Brain pericyte (primary cell): ENCODE results near the gene MRPL51.
"Not testable (repeated sequence)": the region's sequence is repeated elsewhere in the genome, so short reads cannot be mapped to it uniquely, and the experiment has no call there.

ENCODE experiments used
- DNase-seq: peaks from one replicate; pipeline ENCODE4 v3.0.0-alpha.2; 2012; ENCODE audit warnings: low read depth, low spot score

The MRPL51 gene

DNA sequence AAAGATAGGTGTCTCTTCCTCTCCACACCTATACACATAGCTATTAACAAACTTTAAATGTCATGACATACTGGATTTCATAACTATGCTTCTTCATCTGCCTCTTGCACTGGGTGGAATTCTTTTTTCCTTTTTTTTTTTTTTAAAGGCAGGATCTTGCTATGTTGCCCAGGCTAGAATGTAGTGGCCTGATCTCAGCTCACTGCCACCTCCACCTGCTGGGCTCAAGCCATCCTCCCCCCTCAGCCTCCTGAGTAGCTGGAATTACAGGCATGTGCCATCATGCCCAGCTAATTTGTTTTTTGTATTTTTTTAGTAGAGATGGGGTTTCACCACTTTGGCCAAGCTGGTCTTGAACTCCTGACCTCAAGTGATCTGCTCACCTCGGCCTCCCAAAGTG is 4.8 kb downstream of the MRPL51 start:
- DNase-seq = no peak

DNA sequence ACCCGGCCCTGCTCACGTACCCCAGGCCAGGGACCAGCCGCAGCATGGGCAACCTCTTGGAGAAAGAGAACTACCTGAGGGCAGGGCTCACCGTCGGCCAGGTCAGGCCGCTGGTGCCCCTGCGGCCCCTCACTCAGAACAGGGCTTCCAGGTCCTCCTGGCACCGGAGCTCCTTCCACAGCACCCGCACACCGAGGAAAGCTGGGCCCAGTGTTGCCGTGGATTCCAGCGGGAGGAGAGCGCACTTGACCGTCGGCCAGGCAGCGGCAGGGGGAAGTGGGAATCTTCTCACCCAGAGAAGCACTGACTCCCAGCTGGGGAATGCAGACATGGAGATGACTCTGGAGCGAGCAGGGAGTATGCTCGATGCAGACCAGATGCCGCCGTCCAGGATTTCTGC is 14.6 kb downstream of the MRPL51 start:
- no peak for DNase-seq

DNA sequence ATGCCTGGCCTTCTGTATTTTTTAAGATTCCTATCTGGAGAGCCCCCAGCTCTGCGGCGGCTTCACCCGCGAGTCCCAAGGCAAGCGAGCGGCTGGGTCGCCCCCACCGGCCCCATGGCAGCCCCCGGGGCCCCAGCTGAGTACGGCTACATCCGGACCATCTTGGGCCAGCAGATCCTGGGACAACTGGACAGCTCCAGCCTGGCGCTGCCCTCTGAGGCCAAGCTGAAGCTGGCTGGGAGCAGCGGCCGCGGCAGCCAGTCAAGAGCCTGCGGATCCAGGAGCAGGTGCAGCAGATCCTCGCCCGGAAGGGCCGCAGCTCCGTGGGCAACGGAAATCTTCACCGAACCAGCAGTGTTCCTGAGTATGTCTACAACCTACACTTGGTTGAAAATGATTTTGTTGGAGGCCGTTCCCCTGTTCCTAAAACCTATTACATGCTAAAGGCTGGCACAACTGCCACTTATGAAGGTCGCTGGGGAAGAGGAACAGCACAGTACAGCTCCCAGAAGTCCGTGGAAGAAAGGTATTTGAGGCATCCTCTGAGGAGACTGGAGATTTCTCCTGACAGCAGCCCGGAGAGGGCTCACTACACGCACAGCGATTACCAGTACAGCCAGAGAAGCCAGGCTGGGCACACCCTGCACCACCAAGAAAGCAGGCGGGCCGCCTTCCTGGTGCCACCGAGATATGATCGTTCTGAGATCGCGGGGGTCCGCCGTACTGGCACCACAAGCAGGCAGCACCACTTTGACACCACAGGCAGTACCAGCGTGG is 15.3 kb downstream of the MRPL51 start:
- not testable (repeated sequence) for DNase-seq

DNA sequence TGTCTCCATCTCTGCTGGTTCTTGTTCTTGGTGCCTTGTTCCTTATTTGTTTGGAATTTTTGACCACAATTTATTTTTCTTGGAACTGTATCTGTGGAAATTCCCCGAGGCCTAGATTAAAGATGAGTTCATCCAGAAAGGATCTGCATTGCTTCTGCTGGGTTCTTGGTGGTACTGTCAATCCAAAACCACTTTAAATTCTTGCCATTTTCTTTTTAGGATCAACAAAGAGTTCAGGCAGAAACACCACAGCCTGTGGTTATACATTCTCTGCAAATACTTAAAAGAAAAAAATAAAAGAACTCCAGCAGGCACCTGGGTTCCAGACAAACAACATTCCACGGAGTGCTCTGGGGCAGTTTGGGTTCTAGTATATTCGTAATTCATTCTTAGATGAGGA is 16.6 kb downstream of the MRPL51 start:
- DNase-seq = no peak

DNA sequence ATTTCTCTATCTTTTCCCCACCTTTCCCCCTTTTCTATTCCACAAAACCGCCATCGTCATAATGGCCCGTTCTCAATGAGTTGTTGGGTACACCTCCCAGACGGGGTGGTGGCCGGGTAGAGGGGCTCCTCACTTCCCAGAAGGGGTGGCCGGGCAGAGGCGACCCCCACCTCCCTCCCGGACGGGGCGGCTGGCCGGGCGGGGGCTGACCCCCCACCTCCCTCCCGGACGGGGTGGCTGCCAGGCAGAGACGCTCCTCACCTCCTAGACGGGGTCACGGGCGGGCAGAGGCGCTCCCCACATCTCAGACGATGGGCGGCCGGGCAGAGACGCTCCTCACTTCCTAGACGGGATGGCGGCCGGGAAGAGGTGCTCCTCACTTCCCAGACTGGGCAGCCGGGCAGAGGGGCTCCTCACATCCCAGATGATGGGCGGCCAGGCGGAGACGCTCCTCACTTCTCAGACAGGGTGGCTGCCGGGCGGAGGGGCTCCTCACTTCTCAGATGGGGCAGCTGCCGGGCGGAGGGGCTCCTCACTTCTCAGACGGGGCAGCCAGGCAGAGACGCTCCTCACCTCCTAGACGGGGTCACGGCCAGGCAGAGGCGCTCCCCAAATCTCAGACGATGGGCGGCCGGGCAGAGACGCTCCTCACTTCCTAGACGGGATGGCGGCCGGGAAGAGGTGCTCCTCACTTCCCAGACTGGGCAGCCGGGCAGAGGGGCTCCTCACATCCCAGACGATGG is 17.7 kb downstream of the MRPL51 start:
- DNase-seq = not testable (repeated sequence)

DNA sequence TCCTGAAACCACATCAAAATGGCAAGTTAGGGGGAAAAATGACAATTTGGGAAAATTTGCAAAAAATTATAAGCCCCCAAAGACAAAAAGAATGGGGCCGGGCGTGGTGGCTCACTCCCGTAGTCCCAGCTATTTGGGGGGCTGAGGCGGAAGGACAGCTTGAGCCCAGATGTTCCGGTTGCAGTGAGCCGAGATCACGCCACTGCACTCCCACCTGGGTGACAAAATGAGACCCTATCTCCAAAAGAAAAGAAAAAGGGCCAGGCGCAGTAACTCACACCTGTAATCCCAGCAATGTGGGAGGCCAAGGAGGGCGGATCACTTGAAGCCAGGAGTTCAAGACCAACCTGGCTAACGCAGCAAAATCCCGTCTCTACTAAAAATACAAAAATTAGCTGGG is 20.6 kb downstream of the MRPL51 start:
- DNase-seq = no peak

DNA sequence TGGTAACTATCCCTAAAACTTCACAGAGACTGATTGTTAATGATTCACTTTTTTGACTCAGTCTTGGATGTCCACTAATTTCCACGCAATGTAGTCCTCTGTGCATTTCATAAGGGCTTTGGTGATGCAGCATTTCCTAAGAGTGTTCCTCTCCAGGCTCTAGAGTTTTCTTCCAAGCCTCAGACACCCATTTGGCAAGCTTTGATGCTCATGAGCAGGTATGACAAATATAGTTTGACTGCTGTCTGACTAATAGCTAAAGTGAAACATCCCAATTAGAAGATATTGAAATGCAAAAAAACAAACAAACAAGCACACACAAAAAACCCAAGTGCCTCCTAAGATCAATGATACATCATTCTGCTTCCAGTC is 21.1 kb downstream of the MRPL51 start:
- DNase-seq = no peak

DNA sequence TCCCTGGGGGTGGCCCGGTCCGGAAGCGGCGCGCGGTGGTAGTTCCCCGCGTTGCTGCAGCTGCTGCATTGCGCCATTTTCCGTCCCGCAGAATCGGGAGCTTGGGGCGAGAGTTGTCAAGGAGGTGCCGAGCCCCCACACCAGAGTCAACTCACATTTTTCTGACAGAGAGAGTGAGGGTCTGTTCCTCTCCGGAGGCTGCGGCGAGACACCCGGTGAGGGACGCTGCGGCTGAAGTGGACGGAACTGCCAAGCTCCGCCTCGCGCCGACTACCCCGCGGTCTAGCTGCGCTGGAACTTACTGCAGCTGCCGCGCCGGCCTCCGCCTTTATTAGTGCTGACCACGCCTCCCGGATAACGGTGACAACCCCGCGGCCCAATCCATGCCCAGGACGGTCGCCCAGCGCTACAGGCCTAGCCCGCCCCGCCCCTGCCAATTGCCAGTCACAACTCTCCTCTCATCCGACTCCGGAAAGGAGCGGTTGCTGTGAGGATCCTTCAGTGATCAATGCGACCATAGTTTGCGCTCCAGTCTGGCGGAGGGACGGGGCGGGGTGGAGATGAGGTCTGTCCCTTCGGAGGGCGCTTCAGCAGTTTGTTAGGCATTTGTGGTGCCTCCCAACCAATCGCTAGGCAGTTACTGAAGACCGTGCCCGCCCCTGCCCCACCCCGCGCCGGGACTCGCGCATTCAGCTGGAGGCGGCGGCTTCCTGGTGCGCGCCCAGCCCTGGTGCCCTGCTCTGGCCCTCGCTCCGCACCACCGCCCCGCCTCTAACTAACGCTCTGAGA is 22.5 kb downstream of the MRPL51 start, which contains the start of gene VAMP1:
Gene VAMP1, minus strand, starts transcription at position 303 of the 789 bp plus-strand sequence. Its CDS starts 146 bp downstream, at position 157.
- DNase-seq = peak; percentile 92

DNA sequence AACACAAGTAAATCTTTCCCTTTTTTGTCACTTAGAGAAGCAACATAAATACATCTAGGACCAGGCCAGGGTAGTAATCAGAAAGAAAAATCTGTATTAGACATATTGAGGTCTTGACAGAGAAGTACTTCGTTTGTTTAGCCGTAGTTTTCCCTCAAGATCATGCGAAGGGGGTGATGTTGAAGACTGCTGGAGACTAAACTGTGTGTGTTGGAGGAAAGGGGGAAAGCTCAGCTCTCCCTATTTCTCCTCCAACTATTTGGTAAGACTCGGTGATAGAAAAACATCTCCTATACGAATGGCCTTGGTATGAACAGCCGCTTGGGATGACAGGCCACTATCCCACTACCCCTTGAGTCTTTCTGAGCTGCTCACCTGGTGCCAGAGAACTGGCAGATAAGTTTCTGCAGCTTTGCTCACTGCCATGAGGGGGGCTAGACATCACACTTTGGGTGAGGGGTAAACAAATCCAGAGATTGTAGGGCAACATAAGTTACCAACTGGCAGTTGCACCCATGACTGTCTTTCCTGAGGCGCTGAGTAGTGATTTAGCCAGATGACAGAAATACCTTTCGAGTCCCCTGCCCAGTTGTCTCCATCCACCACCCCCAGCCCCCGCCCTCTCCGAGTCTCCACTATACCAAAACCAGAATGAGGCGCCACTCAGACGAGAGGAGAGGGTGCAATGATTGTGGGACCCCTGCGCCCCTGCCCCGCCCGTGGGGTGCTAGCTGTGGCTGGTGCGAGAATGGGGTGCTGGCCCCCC is 23.3 kb downstream of the MRPL51 start:
- no peak for DNase-seq

DNA sequence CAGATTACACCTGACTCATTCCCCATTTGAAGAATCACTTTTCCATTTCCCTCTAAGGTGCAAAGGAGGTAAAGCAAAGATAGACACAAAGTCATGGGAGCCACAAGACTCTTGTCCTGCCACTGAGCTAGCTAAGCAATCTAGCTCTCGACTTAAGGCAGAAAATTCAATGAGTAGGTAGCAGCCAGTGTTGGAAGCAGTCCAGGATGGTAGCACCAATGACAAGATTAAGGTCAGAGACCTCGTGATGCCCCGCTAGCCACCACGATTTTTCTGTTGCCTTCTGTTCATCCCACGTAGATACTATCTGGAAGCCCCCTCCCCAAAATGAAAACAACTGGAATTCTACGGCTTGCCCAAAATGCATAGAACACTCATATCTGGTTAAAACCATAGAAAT is 24.0 kb downstream of the MRPL51 start:
- no peak for DNase-seq

DNA sequence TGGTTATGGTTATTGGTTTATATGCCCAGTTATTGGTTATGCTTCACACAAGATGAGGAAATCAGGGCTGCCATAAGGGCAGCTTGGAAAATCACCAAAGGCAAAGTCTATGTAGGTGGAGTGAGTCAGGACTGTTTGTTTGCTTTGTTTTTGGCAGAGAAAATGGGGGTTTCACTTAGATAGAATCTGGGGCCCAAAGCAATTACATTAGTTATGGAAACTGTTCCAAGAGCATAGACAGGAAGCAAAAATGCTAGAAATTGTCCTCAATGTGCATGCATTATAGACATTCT is 24.8 kb downstream of the MRPL51 start:
- no peak for DNase-seq

DNA sequence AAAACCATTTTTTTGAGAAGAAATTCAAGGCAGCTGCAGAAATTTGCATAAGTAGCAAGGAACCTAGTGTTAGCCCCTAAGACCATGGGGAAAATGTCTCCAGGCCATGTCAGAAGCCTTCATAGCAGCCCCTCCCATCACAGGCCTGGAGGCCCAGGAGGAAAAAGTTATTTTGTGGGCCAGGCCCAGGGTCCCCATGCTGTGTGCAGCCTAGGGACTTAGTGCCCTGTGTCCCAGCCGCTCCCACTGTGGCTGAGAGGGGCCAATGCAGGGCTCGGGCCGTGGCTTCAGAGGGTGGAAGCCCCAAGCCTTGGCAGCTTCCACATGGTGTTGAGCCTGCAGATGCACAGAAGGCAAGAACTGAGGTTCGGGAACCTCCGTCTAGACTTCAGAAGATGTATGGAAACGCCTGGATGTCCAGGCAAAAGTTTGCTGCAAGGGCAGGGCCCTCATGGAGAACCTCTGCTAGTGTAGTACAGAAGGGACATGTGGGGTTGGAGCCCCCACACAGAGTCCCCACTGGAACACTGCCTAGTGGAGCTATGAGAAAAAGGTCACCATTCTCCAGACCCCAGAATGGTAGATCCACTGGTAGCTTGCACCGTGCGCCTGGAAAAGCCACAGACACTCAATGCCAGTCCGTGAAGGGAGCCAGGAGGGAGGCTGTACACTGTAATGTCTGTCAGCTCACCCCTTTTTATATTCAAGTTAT is 25.3 kb downstream of the MRPL51 start:
- not testable (repeated sequence) for DNase-seq

DNA sequence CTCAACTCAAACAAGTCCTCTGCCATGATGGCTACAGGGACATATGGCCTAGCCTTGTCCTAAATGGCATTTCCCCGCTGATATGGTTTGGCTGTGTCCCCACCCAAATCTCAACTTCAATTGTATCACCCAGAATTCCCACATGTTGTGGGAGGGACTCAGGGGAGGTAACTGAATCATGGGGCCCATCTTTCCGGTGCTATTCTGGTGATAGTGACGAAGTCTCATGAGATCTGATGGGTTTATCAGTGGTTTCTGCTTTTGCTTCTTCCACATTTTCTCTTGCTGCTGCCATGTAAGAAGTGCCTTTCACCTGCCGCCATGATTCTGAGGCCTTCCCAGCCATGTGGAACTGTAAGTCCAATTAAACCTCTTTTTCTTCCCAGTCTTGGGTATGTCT is 26.3 kb downstream of the MRPL51 start:
- not testable (repeated sequence) for DNase-seq

DNA sequence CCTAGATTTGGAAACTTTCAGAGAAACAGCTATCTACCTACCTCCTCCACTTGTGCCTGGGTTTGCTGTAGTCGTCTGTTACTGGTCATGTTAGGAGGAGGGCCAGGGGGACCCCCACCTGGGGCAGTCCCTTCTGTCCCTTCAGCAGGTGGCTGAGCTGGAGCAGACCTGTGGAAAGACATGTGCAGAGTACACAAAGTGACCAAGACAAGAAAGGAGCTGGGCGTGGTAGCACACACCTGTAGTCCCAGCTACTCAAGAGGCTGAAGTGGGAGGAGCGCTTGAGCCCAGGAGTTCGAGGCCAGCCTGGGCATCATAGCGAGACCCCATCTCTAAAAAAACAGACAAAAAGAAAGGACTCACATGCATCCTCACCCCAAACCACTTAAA is 26.9 kb downstream of the MRPL51 start:
- no peak for DNase-seq

DNA sequence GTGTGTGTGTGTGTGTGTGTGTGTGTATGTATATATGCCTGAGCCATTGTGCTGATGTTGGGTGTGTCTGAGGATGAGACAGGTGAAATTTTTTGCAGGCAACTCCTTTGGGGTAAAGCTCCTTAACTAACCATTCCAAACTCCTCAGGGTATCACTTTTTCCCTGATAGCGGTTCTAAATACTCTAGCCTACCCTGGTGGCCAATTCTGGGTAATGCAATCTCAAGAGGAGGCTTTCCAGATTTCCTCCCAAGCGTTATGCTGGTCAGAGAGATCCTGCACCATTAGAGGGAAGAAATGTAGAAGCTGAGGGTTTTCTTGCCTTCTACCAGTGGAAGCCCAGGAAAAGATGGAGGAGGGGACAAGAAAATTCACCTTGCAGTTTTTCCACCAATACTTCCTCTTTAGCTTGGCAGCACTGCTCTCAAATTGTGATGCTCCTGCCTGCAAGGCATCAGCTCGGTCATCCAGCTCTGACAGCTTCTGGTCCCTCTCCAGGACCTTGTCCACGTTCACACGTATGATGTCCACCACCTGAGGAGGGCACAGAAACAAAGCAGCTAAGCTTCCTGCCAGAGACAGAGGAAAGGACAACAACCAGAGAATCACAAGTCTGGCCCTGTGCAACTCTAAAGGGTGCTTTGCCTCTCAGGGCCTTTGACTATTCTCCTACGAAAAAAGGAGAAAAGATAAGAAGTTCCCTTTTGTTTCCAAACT is 27.4 kb downstream of the MRPL51 start:
- no peak for DNase-seq

DNA sequence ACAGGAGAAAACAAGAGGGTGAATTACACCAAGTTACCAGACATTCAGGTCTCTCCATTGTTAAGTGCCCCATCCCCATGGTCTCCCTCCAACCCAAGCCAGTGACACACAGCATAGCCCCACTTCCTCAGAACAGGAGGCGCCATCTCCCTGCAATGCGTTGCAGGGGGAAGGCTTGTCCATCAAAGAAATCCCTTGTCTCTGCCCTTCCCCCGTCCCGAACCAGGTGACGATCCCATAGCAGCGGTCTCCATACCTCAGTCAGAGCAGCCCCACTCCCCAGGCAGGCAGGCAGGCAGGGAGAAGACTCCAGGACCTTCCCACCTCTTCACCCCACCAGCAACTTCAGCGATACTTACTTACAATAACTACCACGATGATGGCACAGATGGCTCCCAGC is 28.5 kb downstream of the MRPL51 start:
- DNase-seq = no peak

DNA sequence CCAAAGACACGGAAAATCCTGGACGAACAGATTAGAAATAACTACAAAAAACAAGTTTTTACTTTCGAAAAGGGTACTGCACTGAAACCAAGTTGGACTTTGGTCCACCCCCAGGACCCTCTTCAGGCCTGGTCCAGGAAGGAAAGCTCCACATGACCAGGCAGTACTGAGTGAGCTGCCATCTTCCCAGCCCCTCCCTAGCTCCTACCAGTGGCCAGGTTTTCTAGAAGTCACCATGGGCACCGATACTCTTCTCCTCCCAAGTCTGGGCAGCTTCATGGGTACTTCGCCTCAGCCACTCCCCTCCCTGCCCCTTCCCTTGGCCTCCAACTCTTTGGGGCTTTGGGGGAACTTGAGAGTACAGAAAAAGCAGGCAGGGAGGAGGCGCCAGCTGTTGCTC is 29.2 kb downstream of the MRPL51 start:
- DNase-seq = no peak

DNA sequence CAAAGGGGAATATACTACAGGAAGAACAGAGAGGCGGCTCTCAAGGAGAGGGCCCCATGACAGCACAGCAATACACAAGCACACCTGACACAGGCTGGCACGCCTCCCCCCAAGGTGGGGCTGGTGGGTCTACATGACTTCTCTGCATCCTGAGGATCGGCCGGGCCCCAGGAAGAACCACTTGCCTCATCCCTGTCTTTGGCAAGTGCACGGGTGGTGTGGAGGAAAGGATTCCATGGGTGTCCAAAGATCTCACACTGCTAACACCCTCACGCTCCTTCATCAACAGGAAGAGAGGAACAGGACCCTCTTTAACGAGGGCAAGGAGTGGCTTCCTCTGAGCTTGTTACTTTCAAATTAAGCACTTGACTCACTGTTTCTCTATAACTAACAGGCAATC is 29.8 kb downstream of the MRPL51 start:
- no peak for DNase-seq

DNA sequence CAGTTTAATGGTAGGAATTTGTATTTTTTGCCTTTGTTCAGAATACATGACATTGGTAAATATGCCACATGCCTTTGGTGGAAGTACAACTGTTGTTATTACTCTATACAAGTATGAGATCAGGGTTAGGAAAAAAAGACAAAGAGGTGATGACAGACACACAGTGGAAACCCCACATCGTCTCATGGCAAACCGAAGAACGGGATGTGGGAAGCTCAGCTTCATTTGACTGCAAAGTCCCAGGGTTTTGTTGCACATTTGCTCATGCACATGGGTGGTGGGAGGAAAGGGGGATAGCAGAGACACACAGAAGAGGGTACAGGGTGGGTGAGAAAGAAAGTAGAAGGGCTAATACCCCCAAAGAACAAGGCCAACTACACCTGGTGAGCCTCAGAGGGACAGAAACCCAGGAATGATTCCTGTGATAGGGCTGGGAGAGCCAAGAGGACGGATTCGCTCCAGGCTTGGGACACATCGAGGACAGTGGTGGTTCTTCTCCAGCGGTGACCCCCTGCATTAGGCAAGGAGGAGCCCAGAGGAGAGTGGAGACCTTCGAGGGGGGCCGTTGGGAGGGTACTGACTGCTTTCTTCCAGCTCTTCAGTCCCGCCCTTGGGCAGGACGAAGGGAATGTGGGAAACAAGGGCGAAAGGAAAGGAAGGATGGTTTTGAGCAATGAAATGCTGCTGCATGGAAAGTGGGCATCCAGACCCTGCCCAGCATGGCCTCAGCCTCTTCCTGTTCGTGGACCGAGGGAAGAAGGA is 30.6 kb downstream of the MRPL51 start:
- no peak for DNase-seq
